ENCODE results near the gene CEP152. TPM values are rescaled to one million over a fixed set of nuclear protein-coding genes. Genes with fewer than 3 reads are reported as not detected.

CEP152 gene
- total RNA-seq, 2 donors from 2014 or later = 26.7 to 34.0 TPM

- H3K27me3 Mint-ChIP-seq = no peaks in the 10 kb centered on the region
- H3K4me3 Mint-ChIP-seq = no peak overlapping the region
- H3K27ac Mint-ChIP-seq = no peak overlapping the region
- H3K36me3 Mint-ChIP-seq (ENCODE audit: low read depth) = peaks cover 87% of the 10 kb centered on the region
- H3K4me1 Mint-ChIP-seq = no peaks in the 10 kb centered on the region
- no peaks in the 10 kb centered on the region for H3K9me3 Mint-ChIP-seq
- ATAC-seq (replicated peaks) = no peak
Measured at GRCh38 chr15:48766196-48766595, 44.7 kb downstream of the CEP152 start.

- ATAC-seq (replicated peaks) = no peak
- H3K27me3 Mint-ChIP-seq = no peaks in the 10 kb centered on the region
Measured at GRCh38 chr15:48765022-48765421, 45.8 kb downstream of the CEP152 start.

GRCh38 chr15:48761393-48762158, 49.3 kb downstream of the CEP152 start:
- H3K27ac Mint-ChIP-seq = no peak overlapping the region
- H3K4me1 Mint-ChIP-seq = no peaks in the 10 kb centered on the region
- no peaks in the 10 kb centered on the region for H3K27me3 Mint-ChIP-seq
- no peak overlapping the region for H3K4me3 Mint-ChIP-seq
- no peaks in the 10 kb centered on the region for H3K9me3 Mint-ChIP-seq
- peaks cover 85% of the 10 kb centered on the region for H3K36me3 Mint-ChIP-seq (ENCODE audit: low read depth)
- no peak for ATAC-seq (replicated peaks)

More at GRCh38 chr15:48765022-48765421, 45.8 kb downstream of the CEP152 start:
- Mint-ChIP-seq H3K4me3 (no peak overlapping the region), H3K27ac (no peak overlapping the region), H3K36me3 (ENCODE audit: low read depth) (peaks cover 83% of the 10 kb centered on the region), H3K4me1 (no peaks in the 10 kb centered on the region), H3K9me3 (no peaks in the 10 kb centered on the region)

- no peaks in the 10 kb centered on the region for H3K9me3 Mint-ChIP-seq
- no peak for ATAC-seq (replicated peaks)
- H3K4me1 Mint-ChIP-seq = no peaks in the 10 kb centered on the region
- H3K27me3 Mint-ChIP-seq = no peaks in the 10 kb centered on the region
- H3K36me3 Mint-ChIP-seq (ENCODE audit: low read depth) = peaks cover 86% of the 10 kb centered on the region
- H3K4me3 Mint-ChIP-seq = no peak overlapping the region
- H3K27ac Mint-ChIP-seq = no peak overlapping the region
Measured at GRCh38 chr15:48759921-48760320, 50.9 kb downstream of the CEP152 start.

- Mint-ChIP-seq H3K36me3 (ENCODE audit: low read depth) (peaks cover 85% of the 10 kb centered on the region), H3K4me1 (no peaks in the 10 kb centered on the region), H3K4me3 (no peak overlapping the region), H3K27ac (no peak overlapping the region), H3K27me3 (no peaks in the 10 kb centered on the region), H3K9me3 (no peaks in the 10 kb centered on the region)
- no peak for ATAC-seq (replicated peaks)
Measured at GRCh38 chr15:48757661-48758060, 53.2 kb downstream of the CEP152 start.

GRCh38 chr15:48754011-48754410, 56.9 kb downstream of the CEP152 start:
- no peaks in the 10 kb centered on the region for H3K27me3 Mint-ChIP-seq
- peaks cover 83% of the 10 kb centered on the region for H3K36me3 Mint-ChIP-seq (ENCODE audit: low read depth)
- no peaks in the 10 kb centered on the region for H3K4me1 Mint-ChIP-seq
- no peak for ATAC-seq (replicated peaks)
- no peak overlapping the region for H3K27ac Mint-ChIP-seq
- no peak overlapping the region for H3K4me3 Mint-ChIP-seq
- H3K9me3 Mint-ChIP-seq = no peaks in the 10 kb centered on the region

GRCh38 chr15:48751595-48751994, 59.3 kb downstream of the CEP152 start:
- Mint-ChIP-seq H3K4me1 (no peaks in the 10 kb centered on the region), H3K4me3 (no peak overlapping the region), H3K9me3 (no peaks in the 10 kb centered on the region), H3K27ac (no peak overlapping the region), H3K27me3 (no peaks in the 10 kb centered on the region), H3K36me3 (ENCODE audit: low read depth) (peaks cover 84% of the 10 kb centered on the region)
- ATAC-seq (replicated peaks) = no peak

- Mint-ChIP-seq H3K27ac (no peak overlapping the region), H3K4me1 (no peaks in the 10 kb centered on the region), H3K4me3 (no peak overlapping the region), H3K27me3 (no peaks in the 10 kb centered on the region), H3K9me3 (no peaks in the 10 kb centered on the region), H3K36me3 (ENCODE audit: low read depth) (peaks cover 81% of the 10 kb centered on the region)
- ATAC-seq (replicated peaks) = no peak
Measured at GRCh38 chr15:48748535-48748934, 62.3 kb downstream of the CEP152 start.

GRCh38 chr15:48733615-48734014, 77.3 kb downstream of the CEP152 start:
- H3K36me3 Mint-ChIP-seq (ENCODE audit: low read depth) = peaks cover 75% of the 10 kb centered on the region
- no peaks in the 10 kb centered on the region for H3K27me3 Mint-ChIP-seq
- H3K4me1 Mint-ChIP-seq = no peaks in the 10 kb centered on the region
- no peak for ATAC-seq (replicated peaks)
- H3K27ac Mint-ChIP-seq = no peak overlapping the region
- H3K4me3 Mint-ChIP-seq = no peak overlapping the region
- H3K9me3 Mint-ChIP-seq = peaks cover 8% of the 10 kb centered on the region

GRCh38 chr15:48730506-48730905, 80.4 kb downstream of the CEP152 start:
- no peaks in the 10 kb centered on the region for H3K27me3 Mint-ChIP-seq
- H3K4me3 Mint-ChIP-seq = no peak overlapping the region
- H3K9me3 Mint-ChIP-seq = peaks cover 3% of the 10 kb centered on the region
- no peaks in the 10 kb centered on the region for H3K4me1 Mint-ChIP-seq
- no peak for ATAC-seq (replicated peaks)
- no peak overlapping the region for H3K27ac Mint-ChIP-seq
- peaks cover 62% of the 10 kb centered on the region for H3K36me3 Mint-ChIP-seq (ENCODE audit: low read depth)

- Mint-ChIP-seq H3K9me3 (no peaks in the 10 kb centered on the region), H3K4me1 (peaks cover 4% of the 10 kb centered on the region), H3K4me3 (no peak overlapping the region), H3K36me3 (ENCODE audit: low read depth) (peaks cover 13% of the 10 kb centered on the region), H3K27ac (no peak overlapping the region), H3K27me3 (no peaks in the 10 kb centered on the region)
- no peak for ATAC-seq (replicated peaks)
Measured at GRCh38 chr15:48723969-48724368, 86.9 kb downstream of the CEP152 start.

- Mint-ChIP-seq H3K36me3 (ENCODE audit: low read depth) (peaks cover 5% of the 10 kb centered on the region), H3K4me3 (no peak overlapping the region), H3K4me1 (peaks cover 4% of the 10 kb centered on the region), H3K9me3 (no peaks in the 10 kb centered on the region), H3K27ac (no peak overlapping the region), H3K27me3 (no peaks in the 10 kb centered on the region)
- no peak for ATAC-seq (replicated peaks)
Measured at GRCh38 chr15:48722764-48723661, 87.9 kb downstream of the CEP152 start.

GRCh38 chr15:48721061-48721810, 89.6 kb downstream of the CEP152 start:
- peaks cover 4% of the 10 kb centered on the region for H3K4me1 Mint-ChIP-seq
- no peak for ATAC-seq (replicated peaks)
- H3K27me3 Mint-ChIP-seq = no peaks in the 10 kb centered on the region
- H3K9me3 Mint-ChIP-seq = no peaks in the 10 kb centered on the region
- H3K36me3 Mint-ChIP-seq (ENCODE audit: low read depth) = peaks cover 2% of the 10 kb centered on the region
- H3K4me3 Mint-ChIP-seq = no peak overlapping the region
- no peak overlapping the region for H3K27ac Mint-ChIP-seq

GRCh38 chr15:48720646-48721045, 90.2 kb downstream of the CEP152 start:
- ATAC-seq (replicated peaks) = no peak
- peaks cover 4% of the 10 kb centered on the region for H3K9me3 Mint-ChIP-seq
- H3K27me3 Mint-ChIP-seq = no peaks in the 10 kb centered on the region
- peaks cover 4% of the 10 kb centered on the region for H3K4me1 Mint-ChIP-seq
- H3K27ac Mint-ChIP-seq = no peak overlapping the region
- H3K4me3 Mint-ChIP-seq = no peak overlapping the region
- peaks cover 8% of the 10 kb centered on the region for H3K36me3 Mint-ChIP-seq (ENCODE audit: low read depth)

Measured in activated T-helper 17 cell treated with anti-CD3 and anti-CD28 coated beads, Interleukin-2, amount 50 U/mL, for 72 hours (primary cell).